Endothelial cell of umbilical vein (primary cell): Measurements from ENCODE around the gene ARF4.

Experiments used
- POLR2A ChIP-seq: IDR thresholded peaks from 2 replicates; pipeline ENCODE4 v1.6.1; 2012; ENCODE audit warnings: low read depth, mild to moderate bottlenecking, control low read depth, low read length
- POLR2AphosphoS5 ChIP-seq: IDR thresholded peaks from 2 replicates; pipeline ENCODE4 v1.6.1; 2012; ENCODE audit warnings: low read depth, mild to moderate bottlenecking, control low read depth, low read length, moderate library complexity; ENCODE audit not compliant: insufficient read depth
- TF ChIP-seq, protein P1 (sequence below), 2 donors: IDR thresholded peaks; 1 replicate in 1 of 2; 2 replicates in 1 of 2; pipeline ENCODE4 v1.5.1; 2011; ENCODE audit warnings: low read length in 2 of 2, mild to moderate bottlenecking in 2 of 2, moderate library complexity in 2 of 2, control low read depth in 1 of 2, inconsistent platforms in 1 of 2, low read depth in 1 of 2; ENCODE audit not compliant: insufficient read depth in 1 of 2; ENCODE audit errors: extremely low read depth in 1 of 2

DNA sequence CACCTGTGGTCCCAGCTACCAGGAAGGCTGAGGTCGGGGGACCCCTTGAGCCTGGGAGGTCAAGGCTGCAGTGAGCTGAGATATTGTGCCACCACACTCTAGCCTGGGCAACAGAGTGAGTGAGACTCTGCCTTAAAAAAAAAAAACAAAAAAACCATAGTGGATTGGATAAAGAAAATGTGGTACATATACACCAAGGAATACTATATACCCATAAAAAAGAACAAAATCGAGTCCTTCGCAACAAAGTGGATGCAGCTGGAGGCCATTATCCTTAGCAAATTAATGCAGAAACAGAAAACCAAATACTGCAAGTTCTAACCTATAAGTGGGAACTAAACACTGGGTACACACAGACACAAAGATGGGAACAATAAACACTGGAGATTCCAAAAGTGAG lies 20.6 kb upstream of the ARF4 start:
- TF ChIP-seq POLR2A (no peak), POLR2AphosphoS5 (no peak)
- TF ChIP-seq, protein P1, sequence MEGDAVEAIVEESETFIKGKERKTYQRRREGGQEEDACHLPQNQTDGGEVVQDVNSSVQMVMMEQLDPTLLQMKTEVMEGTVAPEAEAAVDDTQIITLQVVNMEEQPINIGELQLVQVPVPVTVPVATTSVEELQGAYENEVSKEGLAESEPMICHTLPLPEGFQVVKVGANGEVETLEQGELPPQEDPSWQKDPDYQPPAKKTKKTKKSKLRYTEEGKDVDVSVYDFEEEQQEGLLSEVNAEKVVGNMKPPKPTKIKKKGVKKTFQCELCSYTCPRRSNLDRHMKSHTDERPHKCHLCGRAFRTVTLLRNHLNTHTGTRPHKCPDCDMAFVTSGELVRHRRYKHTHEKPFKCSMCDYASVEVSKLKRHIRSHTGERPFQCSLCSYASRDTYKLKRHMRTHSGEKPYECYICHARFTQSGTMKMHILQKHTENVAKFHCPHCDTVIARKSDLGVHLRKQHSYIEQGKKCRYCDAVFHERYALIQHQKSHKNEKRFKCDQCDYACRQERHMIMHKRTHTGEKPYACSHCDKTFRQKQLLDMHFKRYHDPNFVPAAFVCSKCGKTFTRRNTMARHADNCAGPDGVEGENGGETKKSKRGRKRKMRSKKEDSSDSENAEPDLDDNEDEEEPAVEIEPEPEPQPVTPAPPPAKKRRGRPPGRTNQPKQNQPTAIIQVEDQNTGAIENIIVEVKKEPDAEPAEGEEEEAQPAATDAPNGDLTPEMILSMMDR (IDR thresholded peaks at IDR 0.05; ENCODE audit: extremely low read depth in 1 of 2, insufficient read depth in 1 of 2, low read depth in 1 of 2, low read length in 2 of 2) = no peak
